SK-N-SH (cell line): ENCODE results near the gene PRPH.

Experiments
- CTCF ChIP-seq: fragments of 200-600 bp; sonication (generic); IDR thresholded peaks from 2 replicates; pipeline ENCODE4 v1.6.1; 2017; ENCODE audit warnings: antibody characterized with exemption, mild to moderate bottlenecking, moderate library complexity
- GABPA ChIP-seq: IDR thresholded peaks from 2 replicates; pipeline ENCODE4 v1.4.0; 2012; ENCODE audit warnings: low read depth, mild to moderate bottlenecking
- MAX ChIP-seq: IDR thresholded peaks from 2 replicates; pipeline ENCODE4 v1.4.0; 2012; ENCODE audit warnings: low read depth
- POLR2AphosphoS5 ChIP-seq: IDR thresholded peaks from 2 replicates; pipeline ENCODE4 v1.6.1; 2012; ENCODE audit warnings: low read depth, low read length
- RCOR1 ChIP-seq: fragments of 150-350 bp; IDR thresholded peaks from 2 replicates; pipeline ENCODE4 v1.6.1; 2017; ENCODE audit warnings: antibody characterized with exemption, low read length
- RXRA ChIP-seq: IDR thresholded peaks from 2 replicates; pipeline ENCODE4 v1.4.0; 2012; ENCODE audit warnings: low read depth, mild to moderate bottlenecking, borderline replicate concordance
- TAF1 ChIP-seq: IDR thresholded peaks from 2 replicates; pipeline ENCODE4 v1.6.1; 2012; ENCODE audit warnings: low read depth, mild to moderate bottlenecking, low read length, moderate library complexity, borderline replicate concordance
- USF2 ChIP-seq: fragments of 150-350 bp; IDR thresholded peaks from 2 replicates; pipeline ENCODE4 v1.6.1; 2017; ENCODE audit warnings: antibody characterized with exemption, low read length, low read depth, borderline replicate concordance

- TF ChIP-seq CTCF (no peak), USF2 (no peak), TAF1 (no peak), POLR2AphosphoS5 (no peak), MAX (no peak), RXRA (no peak), RCOR1 (no peak), GABPA (no peak)
These were observed 41.8 kb upstream of the PRPH start for GRCh38 chr12:49253033-49253623.
